HEK293 (cell line): ENCODE results near the gene NTN5.

Experiments
- BCL11A ChIP-seq: fragments of 450-650 bp; formaldehyde crosslinking; IDR thresholded peaks from 2 replicates; pipeline ENCODE4 v1.5.1; 2016; ENCODE audit warnings: low read depth, missing biosample characterization, missing genetic modification characterization
- GLI2 ChIP-seq: fragments of 450-650 bp; formaldehyde crosslinking; IDR thresholded peaks from 2 replicates; pipeline ENCODE4; 2017; ENCODE audit warnings: missing biosample characterization, missing genetic modification characterization, low read depth, borderline replicate concordance
- MYNN ChIP-seq: fragments of 450-650 bp; formaldehyde crosslinking; IDR thresholded peaks from 2 replicates; pipeline ENCODE4 v1.5.1; 2016; ENCODE audit warnings: missing biosample characterization, missing genetic modification characterization, borderline replicate concordance
- RBAK ChIP-seq: fragments of 450-650 bp; formaldehyde crosslinking; IDR thresholded peaks from 2 replicates; pipeline ENCODE4 v1.5.1; 2016; ENCODE audit warnings: missing biosample characterization, missing genetic modification characterization
- SP2 ChIP-seq: fragments of 450-650 bp; formaldehyde crosslinking; IDR thresholded peaks from 2 replicates; pipeline ENCODE4 v1.5.1; 2016; ENCODE audit warnings: missing biosample characterization, missing genetic modification characterization
- ZBTB17 ChIP-seq: fragments of 450-650 bp; formaldehyde crosslinking; IDR thresholded peaks from 2 replicates; pipeline ENCODE4 v1.5.1; 2016; ENCODE audit warnings: missing biosample characterization, missing genetic modification characterization
- ZBTB20 ChIP-seq: fragments of 450-650 bp; formaldehyde crosslinking; IDR thresholded peaks from 2 replicates; pipeline ENCODE4 v1.5.1; 2016; ENCODE audit warnings: missing biosample characterization, missing genetic modification characterization
- ZBTB7A ChIP-seq: fragments of 450-650 bp; formaldehyde crosslinking; IDR thresholded peaks from 2 replicates; pipeline ENCODE4 v1.5.1; 2016; ENCODE audit warnings: low read depth, missing biosample characterization, missing genetic modification characterization
- ZFP41 ChIP-seq: fragments of 450-650 bp; formaldehyde crosslinking; IDR thresholded peaks from 2 replicates; pipeline ENCODE4 v1.5.1; 2016; ENCODE audit warnings: missing biosample characterization, missing genetic modification characterization, borderline replicate concordance
- ZNF112 ChIP-seq: fragments of 450-650 bp; formaldehyde crosslinking; IDR thresholded peaks from 2 replicates; pipeline ENCODE4 v1.5.0; 2017; ENCODE audit warnings: missing biosample characterization, missing genetic modification characterization
- ZNF19 ChIP-seq: fragments of 450-650 bp; formaldehyde crosslinking; IDR thresholded peaks from 2 replicates; pipeline ENCODE4; 2016; ENCODE audit warnings: missing biosample characterization, missing genetic modification characterization, low read depth
- ZNF239 ChIP-seq: fragments of 450-650 bp; formaldehyde crosslinking; IDR thresholded peaks from 2 replicates; pipeline ENCODE4 v1.5.1; 2016; ENCODE audit warnings: missing biosample characterization, missing genetic modification characterization
- ZNF274 ChIP-seq, 2 experiments: fragments of 200-500 bp in 1 of 2; fragments of 450-650 bp in 1 of 2; sonication (Bioruptor generic) in 1 of 2; formaldehyde crosslinking in 1 of 2; IDR thresholded peaks; 2 replicates each; pipeline versions ENCODE4 v1.5.1 to v1.6.1; 2014 to 2016; ENCODE audit warnings: borderline replicate concordance in 1 of 2, inconsistent platforms in 1 of 2, low read length in 1 of 2, missing biosample characterization in 1 of 2, missing genetic modification characterization in 1 of 2
- ZNF292 ChIP-seq: fragments of 450-650 bp; formaldehyde crosslinking; IDR thresholded peaks from 2 replicates; pipeline ENCODE4 v1.5.1; 2016; ENCODE audit warnings: low read depth, missing biosample characterization, missing genetic modification characterization, borderline replicate concordance
- ZNF302 ChIP-seq: fragments of 450-650 bp; formaldehyde crosslinking; IDR thresholded peaks from 2 replicates; pipeline ENCODE4 v1.5.1; 2016; ENCODE audit warnings: missing biosample characterization, missing genetic modification characterization, low read depth
- ZNF544 ChIP-seq: fragments of 450-650 bp; formaldehyde crosslinking; IDR thresholded peaks from 2 replicates; pipeline ENCODE4 v1.5.0; 2017; ENCODE audit warnings: missing biosample characterization, missing genetic modification characterization
- ZNF555 ChIP-seq: fragments of 450-650 bp; formaldehyde crosslinking; conservative IDR thresholded peaks from 2 replicates; pipeline ENCODE4 v1.5.1; 2017; ENCODE audit warnings: missing biosample characterization, mild to moderate bottlenecking, missing genetic modification characterization, inconsistent platforms
- ZNF558 ChIP-seq: fragments of 450-650 bp; formaldehyde crosslinking; IDR thresholded peaks from 2 replicates; pipeline ENCODE4 v1.5.1; 2016; ENCODE audit warnings: missing biosample characterization, missing genetic modification characterization
- ZNF571 ChIP-seq: fragments of 450-650 bp; formaldehyde crosslinking; IDR thresholded peaks from 2 replicates; pipeline ENCODE4 v1.5.0; 2017; ENCODE audit warnings: missing biosample characterization, missing genetic modification characterization
- ZNF658 ChIP-seq: fragments of 450-650 bp; formaldehyde crosslinking; IDR thresholded peaks from 2 replicates; pipeline ENCODE4; 2016; ENCODE audit warnings: missing biosample characterization, missing genetic modification characterization
- ZNF707 ChIP-seq: fragments of 450-650 bp; formaldehyde crosslinking; IDR thresholded peaks from 2 replicates; pipeline ENCODE4 v1.5.1; 2016; ENCODE audit warnings: missing biosample characterization, missing genetic modification characterization
- ZSCAN16 ChIP-seq: fragments of 450-650 bp; formaldehyde crosslinking; IDR thresholded peaks from 2 replicates; pipeline ENCODE4 v1.5.1; 2016; ENCODE audit warnings: missing biosample characterization, missing genetic modification characterization
- TF ChIP-seq, protein P1 (sequence below): fragments of 450-650 bp; formaldehyde crosslinking; IDR thresholded peaks from 2 replicates; pipeline ENCODE4 v1.5.1; 2016; ENCODE audit warnings: missing biosample characterization, missing genetic modification characterization
- TF ChIP-seq, protein P2 (sequence below): fragments of 450-650 bp; formaldehyde crosslinking; IDR thresholded peaks from 2 replicates; pipeline ENCODE4 v1.5.1; 2016; ENCODE audit warnings: missing biosample characterization, missing genetic modification characterization
- TF ChIP-seq, protein P3 (sequence below): fragments of 450-650 bp; formaldehyde crosslinking; IDR thresholded peaks from 2 replicates; pipeline ENCODE4 v1.5.1; 2017; ENCODE audit warnings: missing biosample characterization, missing genetic modification characterization
- TF ChIP-seq, protein P4 (sequence below): fragments of 450-650 bp; IDR thresholded peaks from 2 replicates; pipeline ENCODE4 v1.5.1; 2018; ENCODE audit warnings: missing biosample characterization, missing genetic modification characterization
- TF ChIP-seq, protein P5 (sequence below): fragments of 450-650 bp; formaldehyde crosslinking; optimal IDR thresholded peaks from 2 replicates; pipeline ENCODE3; 2016; ENCODE audit warnings: missing biosample characterization, mild to moderate bottlenecking, missing genetic modification characterization
- TF ChIP-seq, protein P6 (sequence below): fragments of 450-650 bp; formaldehyde crosslinking; IDR thresholded peaks from 2 replicates; pipeline ENCODE4 v1.5.1; 2016; ENCODE audit warnings: missing biosample characterization, missing genetic modification characterization
- TF ChIP-seq, protein P7 (sequence below): fragments of 450-650 bp; formaldehyde crosslinking; IDR thresholded peaks from 2 replicates; pipeline ENCODE4 v1.5.1; 2016; ENCODE audit warnings: missing biosample characterization, missing genetic modification characterization

The NTN5 gene

DNA sequence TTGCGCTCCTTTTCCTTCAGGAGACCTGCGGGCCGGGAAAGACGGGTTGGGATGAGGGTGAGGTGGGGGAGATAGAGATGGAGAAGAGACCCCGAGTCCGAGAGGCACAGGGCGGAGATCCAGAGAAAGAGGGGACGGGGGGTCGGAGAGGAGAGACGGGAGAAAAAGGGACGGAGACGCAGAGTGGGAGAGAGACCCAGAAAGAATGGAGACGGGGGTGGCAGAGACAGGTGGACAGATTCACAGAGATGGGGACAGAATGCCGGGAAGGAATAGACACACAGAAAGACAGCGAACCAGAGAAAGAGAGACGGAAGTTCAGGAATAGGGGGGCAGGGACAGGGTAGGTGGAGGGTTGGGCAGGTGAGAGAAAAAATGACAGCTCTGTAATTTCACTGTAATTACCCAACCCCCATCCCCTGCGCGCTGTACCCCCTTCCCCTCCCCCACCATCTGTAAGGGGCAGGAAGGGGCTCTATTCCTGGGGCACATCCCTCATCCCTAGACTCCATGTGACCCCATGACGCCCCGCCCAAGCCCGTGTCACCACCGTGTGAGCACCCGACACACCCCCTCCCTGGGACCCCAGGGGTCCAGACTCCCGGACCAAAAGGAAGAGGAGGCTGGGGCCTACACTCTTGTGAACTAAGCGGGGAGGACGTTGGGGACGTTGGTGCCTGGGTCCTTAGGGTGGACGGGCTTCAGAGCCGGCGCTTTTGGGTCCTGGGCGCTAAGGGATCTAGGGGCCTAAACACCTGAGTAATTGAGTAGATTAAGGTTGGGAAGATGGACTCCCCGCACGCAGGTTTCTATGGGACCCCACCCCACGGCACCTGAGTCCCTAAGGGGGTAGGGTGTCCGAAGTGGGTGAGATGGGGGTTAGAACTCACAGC lies 36.6 kb downstream of the NTN5 start (continued):
- TF ChIP-seq, protein P1, sequence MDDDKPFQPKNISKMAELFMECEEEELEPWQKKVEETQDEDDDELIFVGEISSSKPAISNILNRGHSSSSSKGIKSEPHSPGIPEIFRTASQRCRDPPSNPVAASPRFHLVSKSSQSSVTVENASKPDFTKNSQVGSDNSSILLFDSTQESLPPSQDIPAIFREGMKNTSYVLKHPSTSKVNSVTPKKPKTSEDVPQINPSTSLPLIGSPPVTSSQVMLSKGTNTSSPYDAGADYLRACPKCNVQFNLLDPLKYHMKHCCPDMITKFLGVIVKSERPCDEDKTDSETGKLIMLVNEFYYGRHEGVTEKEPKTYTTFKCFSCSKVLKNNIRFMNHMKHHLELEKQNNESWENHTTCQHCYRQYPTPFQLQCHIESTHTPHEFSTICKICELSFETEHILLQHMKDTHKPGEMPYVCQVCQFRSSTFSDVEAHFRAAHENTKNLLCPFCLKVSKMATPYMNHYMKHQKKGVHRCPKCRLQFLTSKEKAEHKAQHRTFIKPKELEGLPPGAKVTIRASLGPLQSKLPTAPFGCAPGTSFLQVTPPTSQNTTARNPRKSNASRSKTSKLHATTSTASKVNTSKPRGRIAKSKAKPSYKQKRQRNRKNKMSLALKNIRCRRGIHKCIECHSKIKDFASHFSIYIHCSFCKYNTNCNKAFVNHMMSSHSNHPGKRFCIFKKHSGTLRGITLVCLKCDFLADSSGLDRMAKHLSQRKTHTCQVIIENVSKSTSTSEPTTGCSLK (tag by site-specific recombination) = no peak
- TF ChIP-seq ZNF19 (tag by site-specific recombination) = no peak
- TF ChIP-seq, protein P2, sequence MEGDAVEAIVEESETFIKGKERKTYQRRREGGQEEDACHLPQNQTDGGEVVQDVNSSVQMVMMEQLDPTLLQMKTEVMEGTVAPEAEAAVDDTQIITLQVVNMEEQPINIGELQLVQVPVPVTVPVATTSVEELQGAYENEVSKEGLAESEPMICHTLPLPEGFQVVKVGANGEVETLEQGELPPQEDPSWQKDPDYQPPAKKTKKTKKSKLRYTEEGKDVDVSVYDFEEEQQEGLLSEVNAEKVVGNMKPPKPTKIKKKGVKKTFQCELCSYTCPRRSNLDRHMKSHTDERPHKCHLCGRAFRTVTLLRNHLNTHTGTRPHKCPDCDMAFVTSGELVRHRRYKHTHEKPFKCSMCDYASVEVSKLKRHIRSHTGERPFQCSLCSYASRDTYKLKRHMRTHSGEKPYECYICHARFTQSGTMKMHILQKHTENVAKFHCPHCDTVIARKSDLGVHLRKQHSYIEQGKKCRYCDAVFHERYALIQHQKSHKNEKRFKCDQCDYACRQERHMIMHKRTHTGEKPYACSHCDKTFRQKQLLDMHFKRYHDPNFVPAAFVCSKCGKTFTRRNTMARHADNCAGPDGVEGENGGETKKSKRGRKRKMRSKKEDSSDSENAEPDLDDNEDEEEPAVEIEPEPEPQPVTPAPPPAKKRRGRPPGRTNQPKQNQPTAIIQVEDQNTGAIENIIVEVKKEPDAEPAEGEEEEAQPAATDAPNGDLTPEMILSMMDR (tag by site-specific recombination) = no peak
- TF ChIP-seq ZNF274 (IDR thresholded peaks at IDR 0.05; ENCODE audit: low read length) = no peak
- no peak for TF ChIP-seq ZNF274 (tag by site-specific recombination; IDR thresholded peaks at IDR 0.05; ENCODE audit: borderline replicate concordance)
- TF ChIP-seq ZNF707 (tag by site-specific recombination) = no peak
- no peak for TF ChIP-seq ZNF571
- no peak for TF ChIP-seq ZNF292 (tag by site-specific recombination)
- TF ChIP-seq ZNF658 (tag by site-specific recombination) = no peak
- no peak for TF ChIP-seq ZBTB7A (tag by site-specific recombination)
- no peak for TF ChIP-seq ZSCAN16 (tag by site-specific recombination)
- TF ChIP-seq ZNF112 (tag by site-specific recombination) = no peak
- peak; percentile 63; the same call in 1 of the 2 replicates for TF ChIP-seq ZBTB17 (tag by site-specific recombination)
- TF ChIP-seq, protein P3, sequence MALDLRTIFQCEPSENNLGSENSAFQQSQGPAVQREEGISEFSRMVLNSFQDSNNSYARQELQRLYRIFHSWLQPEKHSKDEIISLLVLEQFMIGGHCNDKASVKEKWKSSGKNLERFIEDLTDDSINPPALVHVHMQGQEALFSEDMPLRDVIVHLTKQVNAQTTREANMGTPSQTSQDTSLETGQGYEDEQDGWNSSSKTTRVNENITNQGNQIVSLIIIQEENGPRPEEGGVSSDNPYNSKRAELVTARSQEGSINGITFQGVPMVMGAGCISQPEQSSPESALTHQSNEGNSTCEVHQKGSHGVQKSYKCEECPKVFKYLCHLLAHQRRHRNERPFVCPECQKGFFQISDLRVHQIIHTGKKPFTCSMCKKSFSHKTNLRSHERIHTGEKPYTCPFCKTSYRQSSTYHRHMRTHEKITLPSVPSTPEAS (tag by site-specific recombination) = no peak
- TF ChIP-seq, protein P4, sequence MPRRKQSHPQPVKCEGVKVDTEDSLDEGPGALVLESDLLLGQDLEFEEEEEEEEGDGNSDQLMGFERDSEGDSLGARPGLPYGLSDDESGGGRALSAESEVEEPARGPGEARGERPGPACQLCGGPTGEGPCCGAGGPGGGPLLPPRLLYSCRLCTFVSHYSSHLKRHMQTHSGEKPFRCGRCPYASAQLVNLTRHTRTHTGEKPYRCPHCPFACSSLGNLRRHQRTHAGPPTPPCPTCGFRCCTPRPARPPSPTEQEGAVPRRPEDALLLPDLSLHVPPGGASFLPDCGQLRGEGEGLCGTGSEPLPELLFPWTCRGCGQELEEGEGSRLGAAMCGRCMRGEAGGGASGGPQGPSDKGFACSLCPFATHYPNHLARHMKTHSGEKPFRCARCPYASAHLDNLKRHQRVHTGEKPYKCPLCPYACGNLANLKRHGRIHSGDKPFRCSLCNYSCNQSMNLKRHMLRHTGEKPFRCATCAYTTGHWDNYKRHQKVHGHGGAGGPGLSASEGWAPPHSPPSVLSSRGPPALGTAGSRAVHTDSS (tag by site-specific recombination) = peak; percentile 26; the same call in 1 of the 2 replicates
- TF ChIP-seq ZBTB20 (tag by site-specific recombination) = 0 out of 2 replicates have a peak, but pooled peaks have one; percentile 41
- no peak for TF ChIP-seq RBAK (tag by site-specific recombination)
- no peak for TF ChIP-seq ZFP41
- no peak for TF ChIP-seq GLI2 (tag by site-specific recombination)
- TF ChIP-seq ZNF302 = no peak
- no peak for TF ChIP-seq ZNF558 (tag by site-specific recombination)
- no peak for TF ChIP-seq ZNF544 (tag by site-specific recombination)
- no peak for TF ChIP-seq MYNN (tag by site-specific recombination)
- TF ChIP-seq, protein P5, sequence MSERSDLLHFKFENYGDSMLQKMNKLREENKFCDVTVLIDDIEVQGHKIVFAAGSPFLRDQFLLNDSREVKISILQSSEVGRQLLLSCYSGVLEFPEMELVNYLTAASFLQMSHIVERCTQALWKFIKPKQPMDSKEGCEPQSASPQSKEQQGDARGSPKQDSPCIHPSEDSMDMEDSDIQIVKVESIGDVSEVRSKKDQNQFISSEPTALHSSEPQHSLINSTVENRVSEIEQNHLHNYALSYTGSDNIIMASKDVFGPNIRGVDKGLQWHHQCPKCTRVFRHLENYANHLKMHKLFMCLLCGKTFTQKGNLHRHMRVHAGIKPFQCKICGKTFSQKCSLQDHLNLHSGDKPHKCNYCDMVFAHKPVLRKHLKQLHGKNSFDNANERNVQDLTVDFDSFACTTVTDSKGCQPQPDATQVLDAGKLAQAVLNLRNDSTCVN (tag by site-specific recombination) = peak; percentile 39
- TF ChIP-seq ZNF239 (tag by site-specific recombination) = no peak
- peak; percentile 22; the same call in 1 of the 2 replicates for TF ChIP-seq SP2 (tag by site-specific recombination)
- TF ChIP-seq BCL11A (tag by site-specific recombination) = no peak
- TF ChIP-seq, protein P6, sequence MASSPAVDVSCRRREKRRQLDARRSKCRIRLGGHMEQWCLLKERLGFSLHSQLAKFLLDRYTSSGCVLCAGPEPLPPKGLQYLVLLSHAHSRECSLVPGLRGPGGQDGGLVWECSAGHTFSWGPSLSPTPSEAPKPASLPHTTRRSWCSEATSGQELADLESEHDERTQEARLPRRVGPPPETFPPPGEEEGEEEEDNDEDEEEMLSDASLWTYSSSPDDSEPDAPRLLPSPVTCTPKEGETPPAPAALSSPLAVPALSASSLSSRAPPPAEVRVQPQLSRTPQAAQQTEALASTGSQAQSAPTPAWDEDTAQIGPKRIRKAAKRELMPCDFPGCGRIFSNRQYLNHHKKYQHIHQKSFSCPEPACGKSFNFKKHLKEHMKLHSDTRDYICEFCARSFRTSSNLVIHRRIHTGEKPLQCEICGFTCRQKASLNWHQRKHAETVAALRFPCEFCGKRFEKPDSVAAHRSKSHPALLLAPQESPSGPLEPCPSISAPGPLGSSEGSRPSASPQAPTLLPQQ = no peak
- TF ChIP-seq, protein P7, sequence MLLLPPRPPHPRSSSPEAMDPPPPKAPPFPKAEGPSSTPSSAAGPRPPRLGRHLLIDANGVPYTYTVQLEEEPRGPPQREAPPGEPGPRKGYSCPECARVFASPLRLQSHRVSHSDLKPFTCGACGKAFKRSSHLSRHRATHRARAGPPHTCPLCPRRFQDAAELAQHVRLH (tag by site-specific recombination) = no peak
- TF ChIP-seq ZNF555 = no peak
